H1 (cell line): ENCODE measurements around the gene CEP57. TPM values are rescaled to one million over a fixed set of nuclear protein-coding genes. Genes with fewer than 3 reads are reported as not detected.

ENCODE experiments used
- CTCF ChIA-PET: fragments of 300-600 bp; sonication (Branson Sonifier 250); formaldehyde crosslinking; loops from one replicate; lab custom pipeline; 2021; ENCODE audit not compliant: partially characterized antibody; lab: Charles Lee
- POLR2A ChIA-PET: fragments of 300-600 bp; sonication (Branson Sonifier 250); formaldehyde crosslinking; loops from one replicate; lab custom pipeline; 2021; ENCODE audit warnings: inconsistent platforms; ENCODE audit not compliant: partially characterized antibody; lab: Charles Lee
- DNase-seq, 2 experiments: peaks; one replicate each; pipeline versions ENCODE4 v3.0.0 to v3.0.0-alpha.2; 2010 to 2022; ENCODE audit warnings: low spot score in 2 of 2, low read depth in 1 of 2, mixed read lengths in 1 of 2
- FAIRE-seq: peaks from 2 replicates; lab custom pipeline; 2011; peaks lifted over from hg19 to GRCh38; lab: Jason Lieb, UNC
- H2AFZ ChIP-seq: 2 replicates; pipeline ENCODE4 v1.8.1; 2012; ENCODE audit warnings: low read length, inconsistent platforms
- H2AK5ac ChIP-seq: 2 replicates; pipeline ENCODE4 v1.6.1; 2013; ENCODE audit warnings: low read depth, low read length
- H2BK120ac ChIP-seq: replicated peaks from 2 replicates; pipeline ENCODE3; 2013; ENCODE audit warnings: low read depth, low read length, inconsistent platforms
- H2BK12ac ChIP-seq: 2 replicates; pipeline ENCODE4 v1.6.1; 2013; ENCODE audit warnings: low read depth, low read length
- H2BK15ac ChIP-seq: 2 replicates; pipeline ENCODE4 v1.6.1; 2013; ENCODE audit warnings: low read length
- H2BK20ac ChIP-seq: 2 replicates; pipeline ENCODE4 v1.6.1; 2013; ENCODE audit warnings: low read length
- H2BK5ac ChIP-seq: 2 replicates; pipeline ENCODE4 v1.6.1; 2013; ENCODE audit warnings: low read depth, low read length
- H3K14ac ChIP-seq: 2 replicates; pipeline ENCODE4 v1.6.1; 2013; ENCODE audit warnings: inconsistent platforms; ENCODE audit not compliant: insufficient read length
- H3K18ac ChIP-seq: 2 replicates; pipeline ENCODE4 v1.6.1; 2013; ENCODE audit warnings: low read length; ENCODE audit errors: extremely low read depth
- H3K23ac ChIP-seq: 2 replicates; pipeline ENCODE4 v1.6.1; 2013; ENCODE audit warnings: inconsistent platforms; ENCODE audit not compliant: insufficient read length
- H3K23me2 ChIP-seq: 2 replicates; pipeline ENCODE4 v1.6.1; 2013; ENCODE audit warnings: low read depth, low read length
- H3K27ac ChIP-seq: 2 replicates; pipeline ENCODE4 v1.6.1; 2011; ENCODE audit warnings: low read depth, low read length, inconsistent platforms
- H3K27me3 ChIP-seq, 4 experiments: replicated peaks in 1 of 4; 1 replicate in 1 of 4; 2 replicates in 3 of 4; pipeline versions ENCODE4 v1.6.1 to v1.8.1; 2011 to 2013; ENCODE audit warnings: low read length in 3 of 4, mild to moderate bottlenecking in 3 of 4, inconsistent platforms in 2 of 4, mixed read lengths in 2 of 4, moderate library complexity in 1 of 4; ENCODE audit not compliant: control insufficient read depth in 3 of 4, insufficient read depth in 3 of 4; ENCODE audit errors: extremely low read depth in 1 of 4
- H3K36me3 ChIP-seq, 4 experiments: 2 replicates each; pipeline versions ENCODE4 v1.6.1 to v1.8.1; 2011 to 2013; ENCODE audit warnings: mild to moderate bottlenecking in 4 of 4, low read length in 3 of 4, moderate library complexity in 2 of 4, control low read depth in 1 of 4, inconsistent platforms in 1 of 4; ENCODE audit not compliant: insufficient read depth in 4 of 4, control insufficient read depth in 2 of 4
- H3K4ac ChIP-seq: replicated peaks from 2 replicates; pipeline ENCODE3; 2013; ENCODE audit warnings: low read length, low read depth, mixed read lengths, inconsistent platforms; ENCODE audit not compliant: insufficient read length
- H3K4me1 ChIP-seq, 4 experiments: replicated peaks in 1 of 4; 1 replicate in 1 of 4; 2 replicates in 3 of 4; pipeline versions ENCODE4 v1.6.1 to v1.8.1; 2011 to 2013; ENCODE audit warnings: low read length in 3 of 4, inconsistent platforms in 2 of 4, mixed read lengths in 1 of 4; ENCODE audit not compliant: insufficient read depth in 4 of 4, control insufficient read depth in 3 of 4
- H3K4me2 ChIP-seq, 2 experiments: 2 replicates each; pipeline versions ENCODE4 v1.6.1 to v1.8.1; 2011 to 2013; ENCODE audit warnings: low read depth in 2 of 2, low read length in 2 of 2, control low read depth in 1 of 2, inconsistent platforms in 1 of 2, mild to moderate bottlenecking in 1 of 2; ENCODE audit not compliant: insufficient read depth in 1 of 2
- H3K4me3 ChIP-seq, 4 experiments: fragments of 200-600, 300-600 bp in 1 of 4; sonication (generic), shearing (Covaris generic), sonication (Bioruptor Twin) in 1 of 4; 2 replicates each; pipeline versions ENCODE4 v1.5.1 to v1.8.1; 2011 to 2016; ENCODE audit warnings: low read length in 4 of 4, low read depth in 3 of 4, control low read depth in 2 of 4, inconsistent platforms in 2 of 4, mild to moderate bottlenecking in 2 of 4, mixed read lengths in 1 of 4, moderate library complexity in 1 of 4; ENCODE audit not compliant: insufficient read depth in 2 of 4; ENCODE audit errors: extremely low read depth in 1 of 4
- H3K56ac ChIP-seq: replicated peaks from 2 replicates; pipeline ENCODE3; 2013; ENCODE audit warnings: low read depth, mild to moderate bottlenecking, mixed read lengths, low read length, inconsistent platforms; ENCODE audit not compliant: insufficient read length
- H3K79me1 ChIP-seq: 2 replicates; pipeline ENCODE4 v1.6.1; 2013; ENCODE audit warnings: low read depth, low read length, control low read depth
- H3K79me2 ChIP-seq, 2 experiments: 2 replicates each; pipeline versions ENCODE4 v1.6.1 to v1.8.1; 2012 to 2013; ENCODE audit warnings: low read length in 2 of 2, mild to moderate bottlenecking in 2 of 2, inconsistent platforms in 1 of 2; ENCODE audit not compliant: insufficient read depth in 2 of 2, control insufficient read depth in 1 of 2
- H3K9ac ChIP-seq, 4 experiments: replicated peaks in 1 of 4; 1 replicate in 1 of 4; 2 replicates in 3 of 4; pipeline versions ENCODE4 v1.6.1 to v1.8.1; 2011 to 2013; ENCODE audit warnings: low read depth in 3 of 4, low read length in 3 of 4, control low read depth in 2 of 4, mild to moderate bottlenecking in 2 of 4, moderate library complexity in 2 of 4, inconsistent platforms in 1 of 4; ENCODE audit errors: extremely low read depth in 1 of 4
- H3K9me3 ChIP-seq, 2 experiments: 2 replicates each; pipeline versions ENCODE4 v1.6.1 to v1.8.1; 2012 to 2013; ENCODE audit warnings: mild to moderate bottlenecking in 2 of 2, moderate library complexity in 2 of 2, control low read depth in 1 of 2, inconsistent platforms in 1 of 2, low read depth in 1 of 2, low read length in 1 of 2, mixed read lengths in 1 of 2; ENCODE audit not compliant: insufficient read depth in 2 of 2
- H4K20me1 ChIP-seq, 2 experiments: replicated peaks in 1 of 2; 2 replicates each; pipeline versions ENCODE3 to v1.8.1; 2011 to 2013; ENCODE audit warnings: inconsistent platforms in 2 of 2, low read length in 2 of 2, mild to moderate bottlenecking in 1 of 2; ENCODE audit not compliant: insufficient read depth in 2 of 2, control insufficient read depth in 1 of 2
- H4K5ac ChIP-seq: 2 replicates; pipeline ENCODE4 v1.6.1; 2013; ENCODE audit warnings: low read length, low read depth, mixed read lengths, inconsistent platforms; ENCODE audit not compliant: insufficient read length
- H4K8ac ChIP-seq: 2 replicates; pipeline ENCODE4 v1.8.0; 2013; ENCODE audit warnings: mild to moderate bottlenecking, moderate library complexity, low read length, inconsistent platforms; ENCODE audit not compliant: insufficient read depth; ENCODE audit errors: extremely low read depth
- H4K91ac ChIP-seq: replicated peaks from 2 replicates; pipeline ENCODE3; 2013; ENCODE audit warnings: low read length, mixed read lengths, inconsistent platforms; ENCODE audit not compliant: insufficient read length
- ATF2 ChIP-seq: IDR thresholded peaks from 2 replicates; pipeline ENCODE4 v1.6.1; 2012; ENCODE audit warnings: low read length, inconsistent platforms
- CEBPB ChIP-seq: IDR thresholded peaks from 2 replicates; pipeline ENCODE4 v1.6.1; 2012; ENCODE audit warnings: low read depth, low read length
- EGR1 ChIP-seq: IDR thresholded peaks from 2 replicates; pipeline ENCODE4 v1.6.1; 2011; ENCODE audit warnings: low read depth, low read length, borderline replicate concordance
- TBP ChIP-seq: IDR thresholded peaks from 2 replicates; pipeline ENCODE4 v1.6.1; 2011; ENCODE audit warnings: low read depth, low read length, improper control_type of control experiment
- YY1 ChIP-seq: IDR thresholded peaks from 2 replicates; pipeline ENCODE4 v1.6.1; 2011; ENCODE audit warnings: low read depth, mild to moderate bottlenecking, low read length
- WGBS, 2 experiments: shearing (Covaris generic) in 1 of 2; methylation state at CpG; one replicate each; pipeline versions ENCODE4 v1.1.6 to v1.1.7; 2013 to 2015; ENCODE audit warnings: low lambda C conversion rate in 2 of 2, mixed read lengths in 2 of 2, inconsistent platforms in 1 of 2, low coverage in 1 of 2, missing lambda C conversion rate in 1 of 2; ENCODE audit not compliant: insufficient replicate concordance in 2 of 2, insufficient coverage in 1 of 2, insufficient read length in 1 of 2; ENCODE audit errors: extremely low coverage in 1 of 2, missing lambda C conversion rate in 1 of 2; 5-methylcytosine and 5-hydroxymethylcytosine counted together
- long read RNA-seq, 2 experiments: library from RNA in 1 of 2; library from capped mRNA in 1 of 2; stranded (forward); transcript quantifications; one replicate each; pipeline ENCODE4 v2.0.0, GENCODE V29; 2021; ENCODE audit warnings: inconsistent platforms in 1 of 2
- polyA minus RNA-seq, 3 experiments: library from RNA; depleted of rRNA, polyadenylated mRNA; stranded (reverse); fragments of >200 nt; gene quantifications; 1 replicate in 2 of 3; 2 replicates in 1 of 3; pipeline ENCODE4 v1.2.3, GENCODE V29; 2011
- polyA plus RNA-seq, 7 experiments: library from polyadenylated mRNA; depleted of rRNA in 3 of 7; stranded (reverse) in 5 of 7; unstranded in 2 of 7; fragments of >200 nt in 5 of 7; fragments of 200-250 nt in 2 of 7; gene quantifications; 1 replicate in 5 of 7; 2 replicates in 1 of 7; 4 replicates in 1 of 7; pipeline versions ENCODE4 v1.2.1 to v1.2.3, GENCODE V29; 2011 to 2013; ENCODE audit warnings: missing spikeins in 2 of 7, mixed read lengths in 2 of 7
- total RNA-seq: library from RNA; stranded (reverse); fragmentation: NEBNext Ultra II Directional; extraction: Animal tissue kit (Norgen Biotek cat#: 25700); gene quantifications from 2 replicates; pipeline ENCODE4 v1.2.1, GENCODE V29; 2021

CEP57 gene
- 71.2 and 72.7 TPM in 2 replicates for total RNA-seq
- polyA plus RNA-seq (2011; rRNA removed) = 26.3 and 30.4 TPM in 2 replicates
- polyA plus RNA-seq (2011; cell fraction: cytosol; rRNA removed) = 32.0 TPM
- polyA plus RNA-seq (2011; cell fraction: nucleus; rRNA removed) = 36.0 TPM
- polyA plus RNA-seq (2012, experiment 1 of 2) = 37.8 to 70.7 TPM (median 46.3 TPM) in 4 replicates
- 2.9 TPM for polyA plus RNA-seq (2012, experiment 2 of 2)
- polyA plus RNA-seq (2013, experiment 1 of 2) = 61.8 TPM
- polyA plus RNA-seq (2013, experiment 2 of 2) = 54.2 TPM
- polyA minus RNA-seq (2011; rRNA and poly(A)+ RNA removed) = 41.3 and 60.9 TPM in 2 replicates
- 34.8 TPM for polyA minus RNA-seq (2011; cell fraction: cytosol; rRNA and poly(A)+ RNA removed)
- 104 TPM for polyA minus RNA-seq (2011; cell fraction: nucleus; rRNA and poly(A)+ RNA removed)
- long read RNA-seq, experiment 1, transcript CEP57-202 (11 exons, 3,178 nt) = major isoform, 8 of 59 reads
- long read RNA-seq, experiment 1, transcript CEP57-209 (3 exons, 2,632 nt) = minor isoform, 5 of 59 reads
- long read RNA-seq, experiment 1, partial matches to known transcripts = 30 of 59 reads
- long read RNA-seq, experiment 1, other reads (novel, unspliced or antisense) = 14 of 59 reads
- long read RNA-seq, experiment 2, transcript CEP57-202 (11 exons, 3,178 nt) = major isoform, 23 of 68 reads
- long read RNA-seq, experiment 2, transcript CEP57-210 (7 exons, 2,084 nt) = minor isoform, 13 of 68 reads
- long read RNA-seq, experiment 2, partial matches to known transcripts = 12 of 68 reads
- long read RNA-seq, experiment 2, other reads (novel, unspliced or antisense) = 19 of 68 reads

DNA sequence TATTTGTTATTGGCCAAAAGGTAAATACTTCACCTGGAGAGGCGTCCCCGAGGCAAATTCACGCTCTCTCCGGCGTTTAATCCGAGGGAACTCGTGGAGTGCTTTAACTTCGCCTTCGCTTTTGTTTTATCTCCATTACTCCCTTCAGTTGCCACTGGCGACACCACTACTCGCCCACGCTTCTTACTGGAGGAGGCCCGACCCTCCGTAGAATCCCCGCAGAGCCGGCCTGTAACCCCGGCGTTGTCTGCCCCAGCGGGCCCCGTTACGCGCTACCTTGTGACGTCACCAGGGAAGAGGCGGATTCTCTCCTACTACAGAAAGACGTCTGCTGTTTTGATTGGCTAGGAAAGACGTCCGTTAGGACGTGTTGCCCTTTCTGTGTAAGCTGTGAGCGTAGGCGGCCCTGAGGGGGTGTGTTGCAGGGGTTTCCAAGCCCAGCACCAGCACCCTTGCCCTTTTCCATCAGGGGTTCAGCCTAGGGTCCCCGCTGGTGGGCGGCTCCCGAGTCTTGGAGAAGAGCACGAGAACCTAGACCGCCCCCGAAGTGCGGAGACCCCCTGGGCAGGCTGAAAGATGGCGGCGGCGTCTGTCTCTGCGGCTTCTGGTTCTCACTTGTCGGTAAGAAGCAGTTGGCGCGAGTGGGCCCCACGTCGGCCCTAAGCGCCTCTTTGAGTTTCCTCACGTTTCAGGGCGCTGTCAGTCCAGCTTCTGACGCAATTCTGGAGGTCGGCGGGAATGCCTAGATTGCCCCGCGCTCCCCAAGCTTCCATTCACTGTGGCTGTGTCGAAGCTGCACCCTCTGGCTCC, at the start of gene CEP57:
Gene CEP57 (plus strand): TSS at position 376 of the 810 bp plus-strand sequence. CDS start 201 bp downstream, at position 577.
- H3K4me2 ChIP-seq = peak within 1 kb of the TSS; percentile 68 to 84
- H2BK120ac ChIP-seq = no peak within 1 kb of the TSS
- H3K4me3 ChIP-seq = peak within 1 kb of the TSS; percentile 84 to 95 (median 92)
- peak within 1 kb of the TSS; percentile 97 for H2BK5ac ChIP-seq
- H2BK12ac ChIP-seq = peak within 1 kb of the TSS; percentile 54; the same call in 1 of the 2 replicates
- H3K9me3 ChIP-seq = no peaks in the 10 kb centered on the region
- no peak within 1 kb of the TSS; the same call in 1 of the 2 replicates for H2AK5ac ChIP-seq
- FAIRE-seq (peak; percentile 76), DNase-seq (peak; percentile 80 to 94)
- peaks cover 0 to 9% (median 0%) of the 10 kb centered on the region in 4 experiments; a peak in 1 of 7 replicates for H3K4me1 ChIP-seq
- H4K8ac ChIP-seq = peak within 1 kb of the TSS; percentile 99
- peaks cover 5 to 21% (median 9%) of the 10 kb centered on the region in 4 experiments; a peak in 6 of 8 replicates for H3K36me3 ChIP-seq
- H3K23me2 ChIP-seq = peaks cover 6% of the 10 kb centered on the region
- H3K79me2 ChIP-seq = peaks cover 15 to 62% of the 10 kb centered on the region in 2 experiments
- H3K23ac ChIP-seq = no peak within 1 kb of the TSS
- no peak within 1 kb of the TSS for H2BK15ac ChIP-seq
- no peaks in the 10 kb centered on the region for H3K27me3 ChIP-seq
- H3K79me1 ChIP-seq = no peaks in the 10 kb centered on the region
- no peak within 1 kb of the TSS for H3K4ac ChIP-seq
- H3K18ac ChIP-seq = peak within 1 kb of the TSS; percentile 75
- 1% methylated on average over 55 of the region's 55 CpGs; no CpG with 5 or more reads in 1 of the 2 experiments for WGBS, 2 experiments
- H4K20me1 ChIP-seq = peaks cover 2 to 7% of the 10 kb centered on the region in 2 experiments
- peak within 1 kb of the TSS; percentile 66 for H2AFZ ChIP-seq
- no peak within 1 kb of the TSS for H2BK20ac ChIP-seq
- H3K56ac ChIP-seq = peak within 1 kb of the TSS; percentile 81
- peak within 1 kb of the TSS; percentile 79 for H4K91ac ChIP-seq
- peak within 1 kb of the TSS; percentile 80 for H4K5ac ChIP-seq
- H3K14ac ChIP-seq = no peak within 1 kb of the TSS
- H3K9ac ChIP-seq = peak within 1 kb of the TSS; percentile 96 to 99 (median 98)
- POLR2A ChIA-PET = interaction anchor here (0.8 to 2.9 kb wide), 17 partner anchors 10 to 723 kb away, joined by 3 to 20 read pairs (median 4); partner anchors contain the start of genes CCDC82, JRKL and SRSF8
- H3K27ac ChIP-seq = peak within 1 kb of the TSS; percentile 98
- CTCF ChIA-PET = interaction anchor here (1.0 to 1.5 kb wide), 5 partner anchors 10 to 647 kb away, joined by 3 to 8 read pairs (median 4); no protein-coding TSS in a partner anchor
- TF ChIP-seq CEBPB = no peak
- peak; percentile 67; the same call in 1 of the 2 replicates for TF ChIP-seq TBP
- TF ChIP-seq EGR1 = peak; percentile 77; the same call in 1 of the 2 replicates
- TF ChIP-seq YY1 = peak; percentile 90
- TF ChIP-seq ATF2 = 0 out of 2 replicates have a peak, but pooled peaks have one; percentile 58
